Measurements from ENCODE around the gene EDA. TPM values are rescaled to one million over a fixed set of nuclear protein-coding genes. Genes with fewer than 3 reads are reported as not detected.

The EDA gene
- total RNA-seq, 1 experiment from 2014 or later, result 5.2 TPM

GRCh38 chrX:70029863-70030262 lies 413.9 kb downstream of the EDA start:
- DNase-seq (ENCODE audit: low read depth, low spot score) (no peak), ATAC-seq (no peak)
- BruUV-seq (replicated peaks), result no TSS peak
- no peak overlapping the region for H3K4me2 ChIP-seq (ENCODE audit: low read length)
- no peaks in the 10 kb centered on the region for H3K9me2 ChIP-seq (ENCODE audit: insufficient read depth)
- no peak overlapping the region for H3K27ac ChIP-seq (ENCODE audit: low read depth, low read length)
- no peaks in the 10 kb centered on the region for H3K27me3 ChIP-seq (ENCODE audit: insufficient read depth, low read length)
- ChIA-PET RAD21 (ENCODE audit: low non-redundant PET in 1 of 2, low total read pairs in 2 of 2, uncharacterized antibody in 2 of 2, unreplicated experiment in 2 of 2) (interaction anchor here in 1 of 2 experiments (1.2 kb wide), 1 partner anchor 536 kb away, joined by 5 read pairs; no protein-coding TSS in a partner anchor), POLR2A (no interaction called here), CTCF (interaction anchor here (0.8 to 1.7 kb wide), 8 partner anchors 12 to 606 kb away, joined by 3 to 13 read pairs (median 4); no protein-coding TSS in a partner anchor)
- H3K4me3 ChIP-seq (replicated peaks in 1 of 2; ENCODE audit: low read depth in 1 of 2, low read length in 2 of 2), result no peak overlapping the region
- H3K9ac ChIP-seq (ENCODE audit: low read length), result no peak overlapping the region
- TF ChIP-seq SRF (IDR thresholded peaks at IDR 0.05; ENCODE audit: low read depth) (no peak), FOSL1 (IDR thresholded peaks at IDR 0.05; ENCODE audit: low read depth) (no peak), EZH2phosphoT487 (IDR thresholded peaks at IDR 0.05; ENCODE audit: borderline replicate concordance) (no peak), ZFX (IDR thresholded peaks at IDR 0.05) (no peak), EGR1 (IDR thresholded peaks at IDR 0.05; ENCODE audit: low read depth) (no peak), ZNF274 (IDR thresholded peaks at IDR 0.05; ENCODE audit: low read depth, low read length) (no peak), EZH2 (IDR thresholded peaks at IDR 0.05) (no peak), CBX3 (IDR thresholded peaks at IDR 0.05; ENCODE audit: low read depth) (no peak)
- TF ChIP-seq, protein P1, sequence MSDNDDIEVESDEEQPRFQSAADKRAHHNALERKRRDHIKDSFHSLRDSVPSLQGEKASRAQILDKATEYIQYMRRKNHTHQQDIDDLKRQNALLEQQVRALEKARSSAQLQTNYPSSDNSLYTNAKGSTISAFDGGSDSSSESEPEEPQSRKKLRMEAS (IDR thresholded peaks at IDR 0.05), result no peak
- TF ChIP-seq, protein P2, sequence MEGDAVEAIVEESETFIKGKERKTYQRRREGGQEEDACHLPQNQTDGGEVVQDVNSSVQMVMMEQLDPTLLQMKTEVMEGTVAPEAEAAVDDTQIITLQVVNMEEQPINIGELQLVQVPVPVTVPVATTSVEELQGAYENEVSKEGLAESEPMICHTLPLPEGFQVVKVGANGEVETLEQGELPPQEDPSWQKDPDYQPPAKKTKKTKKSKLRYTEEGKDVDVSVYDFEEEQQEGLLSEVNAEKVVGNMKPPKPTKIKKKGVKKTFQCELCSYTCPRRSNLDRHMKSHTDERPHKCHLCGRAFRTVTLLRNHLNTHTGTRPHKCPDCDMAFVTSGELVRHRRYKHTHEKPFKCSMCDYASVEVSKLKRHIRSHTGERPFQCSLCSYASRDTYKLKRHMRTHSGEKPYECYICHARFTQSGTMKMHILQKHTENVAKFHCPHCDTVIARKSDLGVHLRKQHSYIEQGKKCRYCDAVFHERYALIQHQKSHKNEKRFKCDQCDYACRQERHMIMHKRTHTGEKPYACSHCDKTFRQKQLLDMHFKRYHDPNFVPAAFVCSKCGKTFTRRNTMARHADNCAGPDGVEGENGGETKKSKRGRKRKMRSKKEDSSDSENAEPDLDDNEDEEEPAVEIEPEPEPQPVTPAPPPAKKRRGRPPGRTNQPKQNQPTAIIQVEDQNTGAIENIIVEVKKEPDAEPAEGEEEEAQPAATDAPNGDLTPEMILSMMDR (IDR thresholded peaks at IDR 0.05 in 2 of 3, conservative IDR thresholded peaks at IDR 0.05 in 1 of 3; ENCODE audit: borderline replicate concordance in 1 of 3, insufficient read depth in 1 of 3, low read depth in 2 of 3, low read length in 2 of 3), result no peak
- H2AFZ ChIP-seq (ENCODE audit: low read depth, low read length, poor library complexity, severe bottlenecking), result no peak overlapping the region
- H3K79me2 ChIP-seq (ENCODE audit: insufficient read depth, low read length), result no peaks in the 10 kb centered on the region
- peaks cover 2 to 13% of the 10 kb centered on the region in 2 experiments; a peak in 2 of 4 replicates for H3K4me1 ChIP-seq (ENCODE audit: control insufficient read depth in 1 of 2, insufficient read depth in 2 of 2, low read length in 2 of 2)
- no peaks in the 10 kb centered on the region for H3K36me3 ChIP-seq (ENCODE audit: control insufficient read depth in 1 of 2, insufficient read depth in 2 of 2, low read length in 2 of 2)
- intact Hi-C loops (cut with micrococcal nuclease), result loop anchor here (1.0 to 5.0 kb wide), 3 partner anchors 413 to 537 kb away; partner anchors contain the start of gene EDA
- H3K9me3 ChIP-seq (ENCODE audit: control insufficient read depth in 1 of 2, insufficient read depth in 1 of 2, low read depth in 1 of 2, low read length in 2 of 2), result no peaks in the 10 kb centered on the region
- H4K20me1 ChIP-seq (ENCODE audit: insufficient read depth), result no peaks in the 10 kb centered on the region
